GM19193 (cell line): ENCODE data around the gene RBBP6.

Experiments
- POLR2A ChIP-seq: IDR thresholded peaks from 4 replicates; pipeline ENCODE4 v1.6.1; 2011; ENCODE audit not compliant: insufficient read depth, insufficient read length; ENCODE audit errors: extremely low read depth

The RBBP6 gene

DNA sequence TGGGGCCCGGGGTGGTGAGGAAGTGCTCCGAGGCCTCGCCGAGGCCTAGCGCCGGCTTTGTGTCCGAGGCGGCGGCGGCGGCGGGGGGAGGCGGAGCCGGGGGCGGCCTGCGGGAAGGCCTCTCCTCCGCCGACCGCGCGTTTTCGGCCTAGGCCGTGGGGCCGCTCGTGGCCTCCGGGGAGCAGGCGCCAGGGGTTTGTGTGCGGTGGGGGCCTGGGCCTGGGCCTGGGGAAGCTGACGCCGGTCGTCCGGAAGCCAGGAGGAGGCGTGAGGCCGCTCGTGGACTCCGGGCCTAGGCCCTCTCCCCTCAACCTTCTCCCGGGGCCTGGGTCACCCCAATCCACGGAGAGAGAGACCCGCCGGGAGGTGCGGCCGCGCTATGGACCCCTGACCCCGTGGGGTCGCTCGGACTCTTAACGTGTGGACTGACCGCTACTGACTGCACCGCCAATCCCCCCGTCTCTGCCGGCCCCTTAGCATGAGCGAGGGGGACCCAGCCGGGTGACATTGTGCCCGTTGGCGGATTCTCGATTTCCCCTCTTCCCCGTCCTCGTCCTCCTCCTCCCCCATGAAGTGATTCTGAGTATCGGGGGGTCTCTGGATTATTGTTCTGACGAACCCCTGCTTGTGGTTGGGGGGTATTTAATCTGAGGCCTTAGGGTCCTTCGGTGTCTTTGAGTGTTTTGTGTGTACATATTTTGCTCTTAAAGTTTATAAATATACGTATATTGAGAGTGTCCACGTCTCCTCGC lies 660 bp downstream of the RBBP6 start:
- TF ChIP-seq POLR2A: no peak

DNA sequence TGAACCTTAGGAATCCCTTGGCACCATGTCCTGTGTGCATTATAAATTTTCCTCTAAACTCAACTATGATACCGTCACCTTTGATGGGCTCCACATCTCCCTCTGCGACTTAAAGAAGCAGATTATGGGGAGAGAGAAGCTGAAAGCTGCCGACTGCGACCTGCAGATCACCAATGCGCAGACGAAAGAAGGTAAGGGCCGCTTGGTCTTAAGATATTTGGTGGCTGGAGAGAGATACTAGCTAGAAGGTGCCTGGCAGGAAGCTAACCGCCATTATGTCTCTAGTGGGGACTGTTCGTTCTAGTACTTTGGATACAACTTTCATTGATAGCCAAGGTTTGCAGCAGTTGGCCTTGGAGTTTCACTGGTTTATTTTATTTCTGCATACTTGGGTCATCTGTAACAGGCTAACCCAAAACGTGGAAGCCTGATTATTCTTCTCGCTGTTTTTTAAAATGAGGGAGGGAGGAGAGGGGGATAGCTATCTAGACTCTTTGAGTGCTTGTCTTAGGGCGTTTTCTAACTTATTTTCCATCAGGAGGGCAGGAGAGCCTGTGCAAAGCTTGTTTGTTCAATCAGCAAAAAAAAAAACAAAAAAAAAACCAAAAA lies 1.3 kb downstream of the RBBP6 start:
- no peak for TF ChIP-seq POLR2A

DNA sequence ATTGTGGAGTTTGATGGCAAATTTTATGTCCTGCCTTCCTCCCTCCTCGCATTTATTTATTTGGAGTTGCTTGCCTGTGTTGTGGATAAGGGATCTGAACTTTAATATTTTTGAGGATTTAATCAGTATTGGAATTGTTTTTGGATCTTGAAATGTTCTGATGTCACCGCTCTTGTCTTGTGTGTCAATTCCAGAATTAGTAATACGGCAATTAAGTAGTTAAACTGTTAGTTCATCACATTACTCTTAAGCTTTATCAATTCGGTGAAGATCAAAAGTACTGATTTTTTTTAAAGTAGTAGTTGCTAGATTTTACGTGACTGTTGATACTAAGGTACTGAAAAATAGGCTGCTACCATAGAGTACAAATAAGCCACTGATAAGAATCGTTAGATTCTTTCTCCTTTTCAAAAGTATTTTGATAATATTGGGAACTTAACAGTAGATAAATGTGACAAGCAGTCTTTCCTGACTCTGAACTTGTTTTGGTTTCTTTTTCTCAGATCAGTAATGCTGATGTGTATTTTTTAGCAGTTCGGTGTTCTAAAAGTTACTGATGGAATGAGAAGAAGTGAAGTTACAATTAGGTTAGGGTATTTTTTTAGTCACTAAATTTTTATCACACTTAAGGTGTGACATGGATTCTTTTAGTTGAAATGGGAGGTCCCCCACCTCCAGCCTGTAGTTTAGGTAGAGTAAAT lies 2.0 kb downstream of the RBBP6 start:
- no peak for TF ChIP-seq POLR2A

DNA sequence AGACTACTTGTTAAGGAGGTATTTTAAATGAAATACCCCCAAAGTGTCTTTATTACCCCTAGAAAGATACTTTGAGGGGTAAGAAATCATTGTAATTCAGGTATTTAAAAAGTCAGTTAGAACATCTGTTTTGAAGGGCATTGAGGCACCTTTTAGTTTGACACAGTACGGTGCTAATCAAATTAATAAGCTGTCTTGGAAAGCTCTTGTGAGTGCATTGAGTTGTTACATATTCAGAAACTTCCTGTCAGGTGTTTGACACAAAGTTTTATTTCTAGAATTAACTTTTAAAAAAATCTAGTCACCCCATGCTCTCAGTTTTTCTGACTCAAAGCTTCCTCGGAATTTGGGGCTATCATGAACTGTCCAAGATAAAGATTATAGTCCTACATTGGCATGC lies 4.6 kb downstream of the RBBP6 start:
- no peak for TF ChIP-seq POLR2A

DNA sequence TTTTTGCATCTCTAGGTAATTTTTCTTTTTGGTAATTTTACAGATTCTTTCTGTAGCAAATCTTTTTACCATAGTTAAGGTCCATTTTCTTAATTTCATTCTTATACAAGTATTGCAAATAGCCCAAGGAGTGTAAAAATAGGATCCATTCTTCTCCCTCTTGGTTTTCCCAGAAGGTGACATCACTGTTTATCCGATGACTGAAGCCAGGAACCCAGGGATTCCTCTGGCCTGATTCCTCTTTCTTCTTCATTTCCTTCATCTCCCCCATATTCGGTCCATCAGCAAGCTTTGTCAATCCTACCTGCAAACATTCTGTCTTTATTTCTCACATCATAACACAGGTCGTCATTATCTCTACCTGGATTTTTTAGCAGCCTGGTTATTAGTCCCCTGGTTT lies 5.3 kb downstream of the RBBP6 start:
- TF ChIP-seq POLR2A: no peak

DNA sequence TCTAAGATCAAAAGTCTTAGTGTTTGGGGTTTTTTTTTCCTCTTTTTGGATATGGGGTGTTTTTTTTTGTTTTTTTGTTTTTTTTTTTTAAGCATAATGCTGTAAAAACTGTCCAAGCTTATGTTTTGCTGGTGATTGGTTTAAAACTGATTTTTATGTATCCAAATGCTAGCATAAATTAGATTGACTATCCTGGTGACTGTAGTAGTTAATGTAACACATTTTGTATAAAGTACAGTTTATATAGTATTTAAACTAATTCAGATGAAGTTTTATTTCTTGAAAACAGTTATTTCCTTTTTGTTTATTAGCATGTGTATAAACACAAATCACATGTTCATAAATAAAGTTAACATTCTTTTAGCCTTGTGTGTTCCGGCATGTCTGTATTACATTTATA lies 10.9 kb downstream of the RBBP6 start:
- no peak for TF ChIP-seq POLR2A

DNA sequence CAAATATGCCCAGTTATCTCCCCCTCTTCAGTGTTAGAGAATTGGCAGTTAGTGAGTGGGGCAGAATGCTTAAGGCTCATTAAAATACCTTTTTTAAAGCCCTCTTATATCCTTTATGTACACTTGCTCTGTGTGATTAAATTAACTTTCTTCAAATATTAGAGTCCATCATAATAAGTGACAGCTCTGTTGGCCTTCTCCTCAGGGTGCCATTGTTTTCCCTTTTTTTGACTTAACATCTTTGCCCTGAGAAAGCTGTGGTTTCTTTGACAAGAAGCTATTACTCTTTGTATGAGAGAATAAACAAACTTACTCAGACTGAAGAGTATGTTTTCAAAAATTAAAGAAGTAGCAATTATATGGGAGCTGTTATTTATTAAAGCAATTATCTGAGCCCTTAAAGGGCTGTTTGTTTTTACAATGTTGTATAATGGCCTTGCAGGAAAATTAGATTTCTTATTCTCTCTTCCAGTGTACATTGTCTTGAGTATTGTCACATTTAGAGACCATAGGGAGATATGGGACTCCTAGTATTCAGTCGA lies 13.4 kb downstream of the RBBP6 start:
- TF ChIP-seq POLR2A: no peak

GRCh38 chr16:24553983-24554382 lies 14.6 kb downstream of the RBBP6 start:
- no peak for TF ChIP-seq POLR2A

DNA sequence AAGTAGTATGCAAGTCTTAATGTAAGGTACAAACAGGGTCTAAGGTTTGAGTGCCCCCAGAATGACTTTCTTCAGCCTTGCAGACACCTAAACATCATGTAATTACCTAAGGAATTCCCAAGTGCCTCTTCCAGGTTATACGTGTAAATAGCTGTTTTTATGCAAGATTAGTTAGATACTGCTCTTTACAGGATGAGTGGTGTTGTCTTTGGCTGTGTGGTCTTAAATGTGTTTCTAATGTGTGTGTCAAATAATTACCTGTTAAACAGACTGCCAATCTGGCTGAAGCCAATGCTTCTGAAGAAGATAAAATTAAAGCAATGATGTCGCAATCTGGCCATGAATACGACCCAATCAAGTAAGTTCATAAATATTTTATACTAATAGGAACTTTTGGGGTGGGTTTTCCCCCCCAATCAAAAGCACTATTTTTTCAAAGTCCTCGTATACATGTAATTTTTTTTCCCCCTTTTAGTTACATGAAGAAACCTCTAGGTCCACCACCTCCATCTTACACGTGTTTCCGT lies 16.0 kb downstream of the RBBP6 start:
- no peak for TF ChIP-seq POLR2A

DNA sequence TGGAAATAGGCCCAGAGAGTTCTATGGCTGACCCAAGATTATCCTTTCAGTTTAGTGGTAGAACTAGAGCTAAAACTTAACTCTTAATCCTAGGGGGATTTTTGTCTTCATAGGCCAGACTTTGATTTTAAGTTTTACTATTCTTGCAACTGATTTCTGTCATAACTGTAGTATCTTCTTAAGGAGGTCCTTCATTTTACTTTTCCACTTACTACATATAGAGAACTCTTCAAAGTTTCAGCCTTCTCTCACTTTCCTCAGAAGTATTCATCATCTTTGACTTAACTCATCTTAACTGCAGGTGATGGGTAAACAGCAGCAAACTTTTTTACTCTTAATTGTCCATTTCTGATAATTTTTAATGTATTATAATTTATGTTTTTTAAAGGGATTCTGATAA lies 23.4 kb downstream of the RBBP6 start:
- TF ChIP-seq POLR2A: no peak

DNA sequence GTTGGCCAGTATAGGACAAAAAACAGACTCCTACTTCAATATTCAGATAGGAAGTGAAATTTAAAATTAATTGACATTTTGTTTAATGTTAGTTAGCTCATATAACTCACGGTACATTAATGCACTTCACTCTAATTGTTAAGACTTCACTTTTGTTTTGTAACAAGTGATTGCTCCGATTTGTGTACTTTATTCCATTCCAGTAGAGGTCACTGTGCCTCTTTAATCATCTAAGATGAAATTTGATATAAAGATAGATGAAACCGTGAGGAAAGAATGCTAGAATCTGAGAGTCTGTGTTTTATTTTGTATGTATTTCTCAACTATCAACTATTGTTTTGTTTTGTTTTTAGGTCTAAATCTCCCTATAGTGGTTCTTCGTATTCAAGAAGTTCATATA lies 29.0 kb downstream of the RBBP6 start:
- TF ChIP-seq POLR2A: no peak

DNA sequence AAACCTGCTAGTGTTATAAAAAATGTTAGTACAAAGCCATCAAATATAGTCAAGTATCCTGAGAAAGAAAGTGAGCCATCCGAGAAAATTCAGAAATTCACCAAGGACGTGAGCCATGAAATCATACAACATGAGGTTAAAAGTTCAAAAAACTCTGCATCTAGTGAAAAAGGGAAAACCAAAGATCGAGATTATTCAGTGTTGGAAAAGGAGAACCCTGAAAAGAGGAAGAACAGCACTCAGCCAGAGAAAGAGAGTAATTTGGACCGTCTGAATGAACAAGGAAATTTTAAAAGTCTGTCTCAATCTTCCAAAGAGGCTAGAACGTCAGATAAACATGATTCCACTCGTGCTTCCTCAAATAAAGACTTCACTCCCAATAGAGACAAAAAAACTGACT lies 31.7 kb downstream of the RBBP6 start:
- no peak for TF ChIP-seq POLR2A

DNA sequence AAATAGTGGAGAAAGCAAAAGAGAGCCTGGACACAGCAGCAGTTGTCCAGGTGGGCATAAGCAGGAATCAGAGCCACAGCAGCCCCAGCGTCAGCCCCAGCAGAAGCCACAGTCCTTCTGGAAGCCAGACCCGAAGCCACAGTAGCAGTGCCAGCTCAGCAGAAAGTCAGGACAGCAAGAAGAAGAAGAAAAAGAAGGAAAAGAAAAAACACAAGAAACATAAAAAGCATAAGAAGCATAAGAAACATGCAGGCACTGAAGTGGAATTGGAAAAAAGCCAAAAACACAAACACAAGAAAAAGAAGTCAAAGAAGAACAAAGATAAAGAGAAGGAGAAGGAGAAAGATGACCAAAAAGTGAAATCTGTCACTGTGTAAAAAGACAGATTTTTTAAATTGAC lies 32.7 kb downstream of the RBBP6 start:
- no peak for TF ChIP-seq POLR2A

DNA sequence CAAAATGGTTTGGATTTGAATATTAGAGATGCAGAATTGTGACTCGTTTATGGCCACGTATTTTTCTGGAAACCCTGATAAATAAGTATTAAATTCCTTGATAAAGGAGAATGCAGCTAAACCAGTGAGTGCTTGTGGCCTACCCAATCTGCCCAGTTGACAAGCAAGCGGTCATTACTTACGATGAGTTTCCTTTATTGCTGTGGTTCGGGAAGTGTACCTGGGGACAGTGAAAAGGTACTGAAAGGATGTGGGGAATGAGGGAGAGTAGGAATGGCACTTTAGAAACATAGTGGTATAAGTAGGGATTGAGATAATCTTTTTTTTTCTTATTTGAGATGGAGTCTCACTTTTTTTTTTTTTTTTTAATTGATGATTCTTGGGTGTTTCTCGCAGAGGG lies 33.8 kb downstream of the RBBP6 start:
- TF ChIP-seq POLR2A: no peak

DNA sequence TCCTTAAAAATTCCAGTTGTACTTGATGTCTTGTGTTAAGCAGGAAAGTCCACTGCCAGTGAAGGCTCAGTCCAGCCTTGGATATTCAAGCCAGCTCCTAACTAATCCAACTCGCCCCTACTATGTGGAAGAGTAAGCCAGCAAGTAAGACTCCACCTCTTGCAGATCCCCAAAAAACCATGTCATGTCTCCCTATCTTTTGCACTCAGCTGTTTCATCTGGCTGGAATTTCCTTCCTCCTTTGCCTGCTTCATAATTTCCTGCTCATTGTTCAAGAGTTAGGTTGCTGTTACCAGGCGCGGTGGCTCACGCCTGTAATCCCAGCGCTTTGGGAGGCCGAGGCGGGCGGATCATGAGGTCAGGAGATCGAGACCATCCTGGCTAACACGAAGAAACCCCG lies 37.8 kb downstream of the RBBP6 start:
- no peak for TF ChIP-seq POLR2A
